ENCODE measurements around the gene CYREN.

The CYREN gene

GRCh38 chr7:135195968-135196629, 25.6 kb upstream of the CYREN start:
- no peaks in the 10 kb centered on the region for H3K4me1 ChIP-seq (ENCODE audit: control insufficient read depth in 1 of 2, insufficient read depth in 2 of 2, low read length in 2 of 2)
- H2BK5ac ChIP-seq (ENCODE audit: low read depth, low read length, poor library complexity) = no peak overlapping the region
- H3K9ac ChIP-seq (ENCODE audit: low read length) = no peak overlapping the region
- no peaks in the 10 kb centered on the region for H3K79me2 ChIP-seq (ENCODE audit: control insufficient read depth, insufficient read depth, low read length, poor library complexity)
- no peak overlapping the region for H3K27ac ChIP-seq (ENCODE audit: low read depth, low read length)
- H3K9me3 ChIP-seq (ENCODE audit: insufficient read depth, low read depth, low read length) = peaks cover 2% of the 10 kb centered on the region
- H2BK120ac ChIP-seq (ENCODE audit: insufficient read depth, low read length, poor library complexity) = no peak overlapping the region
- no peak overlapping the region for H4K8ac ChIP-seq (ENCODE audit: low read depth, low read length)
- no peak overlapping the region for H2BK12ac ChIP-seq (ENCODE audit: low read length)
- no peak overlapping the region for H3K14ac ChIP-seq (ENCODE audit: low read length)
- no peak overlapping the region for H3K4me2 ChIP-seq (ENCODE audit: low read length)
- no peaks in the 10 kb centered on the region for H3K27me3 ChIP-seq (ENCODE audit: insufficient read depth, low read length)
- no peak overlapping the region for H4K12ac ChIP-seq (ENCODE audit: low read depth, low read length)
- WGBS (ENCODE audit: extremely low coverage, insufficient coverage, insufficient read length) = no CpG with 5 or more reads among the region's 14 CpGs
- no peak overlapping the region for H3K4ac ChIP-seq (ENCODE audit: low read depth, low read length)
- no peaks in the 10 kb centered on the region for H3K79me1 ChIP-seq (ENCODE audit: low read length)
- no peak for DNase-seq
- no peak overlapping the region for H3K18ac ChIP-seq (ENCODE audit: low read length)
- H4K91ac ChIP-seq (ENCODE audit: low read depth, low read length) = no peak overlapping the region
- H3K36me3 ChIP-seq (ENCODE audit: control insufficient read depth in 1 of 2, insufficient read depth in 2 of 2, low read length in 2 of 2) = peaks cover 46 to 47% of the 10 kb centered on the region in 2 experiments
- H2AFZ ChIP-seq (ENCODE audit: insufficient read depth, low read length, poor library complexity) = no peak overlapping the region
- no peak overlapping the region for H2AK5ac ChIP-seq (ENCODE audit: low read length)
- H3K23ac ChIP-seq (ENCODE audit: low read length) = no peak overlapping the region
- no peak overlapping the region for H3K4me3 ChIP-seq (ENCODE audit: low read depth, low read length)

- H3K9me3 ChIP-seq (ENCODE audit: insufficient read depth, low read depth, low read length) = peaks cover 2% of the 10 kb centered on the region
- H2BK5ac ChIP-seq (ENCODE audit: low read depth, low read length, poor library complexity) = no peak overlapping the region
- peaks cover 46 to 47% of the 10 kb centered on the region in 2 experiments for H3K36me3 ChIP-seq (ENCODE audit: control insufficient read depth in 1 of 2, insufficient read depth in 2 of 2, low read length in 2 of 2)
- no peak overlapping the region for H2BK12ac ChIP-seq (ENCODE audit: low read length)
- no peak overlapping the region for H2AFZ ChIP-seq (ENCODE audit: insufficient read depth, low read length, poor library complexity)
- no peaks in the 10 kb centered on the region for H3K79me1 ChIP-seq (ENCODE audit: low read length)
- no peak overlapping the region for H3K4me3 ChIP-seq (ENCODE audit: low read depth, low read length)
- no peak overlapping the region for H3K27ac ChIP-seq (ENCODE audit: low read depth, low read length)
- no peak overlapping the region for H3K23ac ChIP-seq (ENCODE audit: low read length)
- H2AK5ac ChIP-seq (ENCODE audit: low read length) = no peak overlapping the region
- H3K9ac ChIP-seq (ENCODE audit: low read length) = no peak overlapping the region
- no CpG with 5 or more reads among the region's 4 CpGs for WGBS (ENCODE audit: extremely low coverage, insufficient coverage, insufficient read length)
- H3K4ac ChIP-seq (ENCODE audit: low read depth, low read length) = no peak overlapping the region
- no peak overlapping the region for H4K12ac ChIP-seq (ENCODE audit: low read depth, low read length)
- no peak overlapping the region for H3K4me2 ChIP-seq (ENCODE audit: low read length)
- H4K91ac ChIP-seq (ENCODE audit: low read depth, low read length) = no peak overlapping the region
- no peak overlapping the region for H4K8ac ChIP-seq (ENCODE audit: low read depth, low read length)
- no peaks in the 10 kb centered on the region for H3K4me1 ChIP-seq (ENCODE audit: control insufficient read depth in 1 of 2, insufficient read depth in 2 of 2, low read length in 2 of 2)
- H3K79me2 ChIP-seq (ENCODE audit: control insufficient read depth, insufficient read depth, low read length, poor library complexity) = no peaks in the 10 kb centered on the region
- no peak overlapping the region for H3K14ac ChIP-seq (ENCODE audit: low read length)
- H3K18ac ChIP-seq (ENCODE audit: low read length) = no peak overlapping the region
- no peak overlapping the region for H2BK120ac ChIP-seq (ENCODE audit: insufficient read depth, low read length, poor library complexity)
- no peak for DNase-seq
- no peaks in the 10 kb centered on the region for H3K27me3 ChIP-seq (ENCODE audit: insufficient read depth, low read length)
Observed at GRCh38 chr7:135195156-135195555, 24.6 kb upstream of the CYREN start.

GRCh38 chr7:135194494-135195095, 24.1 kb upstream of the CYREN start:
- Histone ChIP-seq H3K4me2 (ENCODE audit: low read length) (no peak overlapping the region), H3K4ac (ENCODE audit: low read depth, low read length) (no peak overlapping the region), H2BK120ac (ENCODE audit: insufficient read depth, low read length, poor library complexity) (no peak overlapping the region), H3K27me3 (ENCODE audit: insufficient read depth, low read length) (no peaks in the 10 kb centered on the region), H3K9me3 (ENCODE audit: insufficient read depth, low read depth, low read length) (peaks cover 2% of the 10 kb centered on the region), H3K79me2 (ENCODE audit: control insufficient read depth, insufficient read depth, low read length, poor library complexity) (no peaks in the 10 kb centered on the region), H3K14ac (ENCODE audit: low read length) (no peak overlapping the region), H3K23ac (ENCODE audit: low read length) (no peak overlapping the region), H3K79me1 (ENCODE audit: low read length) (no peaks in the 10 kb centered on the region), H2BK12ac (ENCODE audit: low read length) (no peak overlapping the region), H3K27ac (ENCODE audit: low read depth, low read length) (no peak overlapping the region), H2BK5ac (ENCODE audit: low read depth, low read length, poor library complexity) (no peak overlapping the region), H3K4me1 (ENCODE audit: control insufficient read depth in 1 of 2, insufficient read depth in 2 of 2, low read length in 2 of 2) (no peaks in the 10 kb centered on the region), H3K36me3 (ENCODE audit: control insufficient read depth in 1 of 2, insufficient read depth in 2 of 2, low read length in 2 of 2) (peaks cover 46 to 47% of the 10 kb centered on the region in 2 experiments), H4K12ac (ENCODE audit: low read depth, low read length) (no peak overlapping the region), H2AK5ac (ENCODE audit: low read length) (no peak overlapping the region), H4K91ac (ENCODE audit: low read depth, low read length) (no peak overlapping the region), H3K4me3 (ENCODE audit: low read depth, low read length) (no peak overlapping the region), H4K8ac (ENCODE audit: low read depth, low read length) (no peak overlapping the region), H2AFZ (ENCODE audit: insufficient read depth, low read length, poor library complexity) (no peak overlapping the region), H3K18ac (ENCODE audit: low read length) (no peak overlapping the region), H3K9ac (ENCODE audit: low read length) (no peak overlapping the region)
- no CpG with 5 or more reads among the region's 12 CpGs for WGBS (ENCODE audit: extremely low coverage, insufficient coverage, insufficient read length)
- no peak for DNase-seq

DNA sequence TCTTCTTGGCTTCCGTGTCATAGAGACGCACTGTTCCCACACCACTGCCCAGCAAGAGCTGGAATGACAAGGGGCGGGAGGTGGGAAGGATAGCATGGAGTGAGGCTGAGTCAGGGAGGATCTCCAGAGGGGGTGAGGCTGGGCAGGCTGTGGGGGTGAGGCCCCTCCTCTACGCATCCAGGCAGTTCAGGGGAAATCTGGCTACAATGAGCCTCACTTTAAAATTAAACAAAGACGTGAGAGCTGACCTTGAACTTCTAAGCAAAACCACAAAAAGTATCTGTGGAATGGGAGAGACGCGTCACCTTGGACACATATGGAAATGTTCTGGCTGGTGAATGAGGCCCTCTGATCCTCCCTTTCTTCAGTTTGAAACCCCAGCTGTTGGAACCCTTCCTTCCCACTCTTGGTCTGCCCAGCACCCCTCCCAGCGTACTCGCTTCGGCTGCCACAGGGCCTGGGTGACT, 23.1 kb upstream of the CYREN start:
- Histone ChIP-seq H3K14ac (ENCODE audit: low read length) (no peak overlapping the region), H4K8ac (ENCODE audit: low read depth, low read length) (no peak overlapping the region), H2AFZ (ENCODE audit: insufficient read depth, low read length, poor library complexity) (no peak overlapping the region), H4K91ac (ENCODE audit: low read depth, low read length) (no peak overlapping the region), H4K12ac (ENCODE audit: low read depth, low read length) (no peak overlapping the region), H3K4me2 (ENCODE audit: low read length) (no peak overlapping the region), H3K79me2 (ENCODE audit: control insufficient read depth, insufficient read depth, low read length, poor library complexity) (no peaks in the 10 kb centered on the region), H3K27me3 (ENCODE audit: insufficient read depth, low read length) (no peaks in the 10 kb centered on the region), H3K9ac (ENCODE audit: low read length) (no peak overlapping the region), H2BK12ac (ENCODE audit: low read length) (no peak overlapping the region), H3K36me3 (ENCODE audit: control insufficient read depth in 1 of 2, insufficient read depth in 2 of 2, low read length in 2 of 2) (peaks cover 50 to 51% of the 10 kb centered on the region in 2 experiments), H2AK5ac (ENCODE audit: low read length) (no peak overlapping the region), H3K27ac (ENCODE audit: low read depth, low read length) (no peak overlapping the region), H3K9me3 (ENCODE audit: insufficient read depth, low read depth, low read length) (peaks cover 2% of the 10 kb centered on the region), H3K4ac (ENCODE audit: low read depth, low read length) (no peak overlapping the region), H3K23ac (ENCODE audit: low read length) (no peak overlapping the region), H2BK5ac (ENCODE audit: low read depth, low read length, poor library complexity) (no peak overlapping the region), H2BK120ac (ENCODE audit: insufficient read depth, low read length, poor library complexity) (no peak overlapping the region), H3K79me1 (ENCODE audit: low read length) (no peaks in the 10 kb centered on the region), H3K4me3 (ENCODE audit: low read depth, low read length) (no peak overlapping the region), H3K4me1 (ENCODE audit: control insufficient read depth in 1 of 2, insufficient read depth in 2 of 2, low read length in 2 of 2) (no peaks in the 10 kb centered on the region), H3K18ac (ENCODE audit: low read length) (no peak overlapping the region)
- DNase-seq = no peak
- WGBS (ENCODE audit: extremely low coverage, insufficient coverage, insufficient read length) = no CpG with 5 or more reads among the region's 10 CpGs

Data from trophoblast cell (in vitro differentiated cells and primary cell).